K562 (cell line): ENCODE measurements around the gene PIK3R1.

Experiments used
- CBFA2T2 ChIP-seq: fragments of 450-650 bp; conservative IDR thresholded peaks from 2 replicates; pipeline ENCODE4 v1.6.1; 2017; ENCODE audit warnings: mild to moderate bottlenecking
- CTCF ChIP-seq, 3 experiments: IDR thresholded peaks in 2 of 3; conservative IDR thresholded peaks in 1 of 3; 2 replicates each; pipeline ENCODE4 v1.5.1; 2011 to 2012; ENCODE audit warnings: low read length in 3 of 3, mild to moderate bottlenecking in 3 of 3, control low read depth in 2 of 3, improper control_type of control experiment in 1 of 3, inconsistent platforms in 1 of 3, low read depth in 1 of 3, mixed read lengths in 1 of 3, moderate library complexity in 1 of 3; ENCODE audit not compliant: insufficient read depth in 2 of 3
- KDM5B ChIP-seq: fragments of 200-600 bp; sonication (generic); IDR thresholded peaks from 2 replicates; pipeline ENCODE4 v1.6.1; 2012; ENCODE audit warnings: low read depth, mild to moderate bottlenecking, moderate library complexity, low read length, control low read depth, inconsistent platforms; ENCODE audit not compliant: insufficient replicate concordance
- MAX ChIP-seq: sonication (generic); formaldehyde crosslinking; IDR thresholded peaks from 2 replicates; pipeline ENCODE4 v1.9.0; 2022; ENCODE audit warnings: mild to moderate bottlenecking, missing genetic modification reagents
- MLLT1 ChIP-seq, 2 experiments: fragments of 450-650 bp; IDR thresholded peaks; 2 replicates each; pipeline ENCODE4 v1.6.1; 2016
- POLR2AphosphoS5 ChIP-seq: IDR thresholded peaks from 2 replicates; pipeline ENCODE4 v1.6.1; 2011; ENCODE audit warnings: mild to moderate bottlenecking, low read depth, low read length, moderate library complexity; ENCODE audit not compliant: control insufficient read depth, insufficient read depth
- POU5F1 ChIP-seq: fragments of 150-350 bp; IDR thresholded peaks from 2 replicates; pipeline ENCODE4 v1.6.1; 2014; ENCODE audit warnings: borderline replicate concordance, low read length, low read depth, mild to moderate bottlenecking; ENCODE audit not compliant: partially characterized antibody
- RBM22 ChIP-seq: fragments of 200-400 bp; formaldehyde crosslinking; IDR thresholded peaks from 2 replicates; pipeline ENCODE4 v1.6.1; 2018; ENCODE audit warnings: low read length, low read depth; ENCODE audit not compliant: poor library complexity, severe bottlenecking
- ZBTB7A ChIP-seq: IDR thresholded peaks from 2 replicates; pipeline ENCODE4 v1.6.1; 2011; ENCODE audit warnings: low read depth, mild to moderate bottlenecking, low read length, moderate library complexity, borderline replicate concordance; ENCODE audit not compliant: control insufficient read depth
- ZNF274 ChIP-seq: IDR thresholded peaks from 2 replicates; pipeline ENCODE4 v1.6.1; 2011; ENCODE audit warnings: low read depth, mild to moderate bottlenecking, low read length, moderate library complexity, borderline replicate concordance

- TF ChIP-seq CTCF (IDR thresholded peaks at IDR 0.05 in 2 of 3, conservative IDR thresholded peaks at IDR 0.05 in 1 of 3; ENCODE audit: insufficient read depth in 2 of 3, low read depth in 1 of 3, low read length in 3 of 3) (no peak), MAX (CRISPR knock-in tag) (no peak), MLLT1 (IDR thresholded peaks at IDR 0.05) (no peak), ZBTB7A (no peak), CBFA2T2 (peak; percentile 62), RBM22 (no peak), ZNF274 (no peak), POU5F1 (no peak), POLR2AphosphoS5 (no peak), KDM5B (no peak)
Measured at GRCh38 chr5:68304421-68305052, 89.0 kb downstream of the PIK3R1 start.
